Gastrocnemius medialis (tissue), 4 donors: ENCODE results near the gene ZNF366. TPM values are rescaled to one million over a fixed set of nuclear protein-coding genes. Genes with fewer than 3 reads are reported as not detected.

Source experiments
- ATAC-seq, 2 donors: fragments of 150-250 bp; one replicate each; pipeline ENCODE4 v1.9.1; 2016
- DNase-seq, 2 donors: peaks; one replicate each; pipeline ENCODE4 v3.0.0-alpha.2; 2019
- H3K27ac ChIP-seq, 4 donors: fragments of 200-600 bp; sonication (generic); 1 replicate in 1 of 4; 2 replicates in 3 of 4; pipeline ENCODE4 v1.5.1; 2016 to 2018; ENCODE audit warnings: mild to moderate bottlenecking in 2 of 4, moderate library complexity in 1 of 4
- H3K27me3 ChIP-seq, 3 donors: fragments of 200-600 bp; sonication (generic) in 2 of 3; 1 replicate in 1 of 3; 2 replicates in 2 of 3; pipeline versions ENCODE4 v1.5.1 to v1.6.0; 2016 to 2019; ENCODE audit warnings: mild to moderate bottlenecking in 1 of 3, moderate library complexity in 1 of 3
- H3K36me3 ChIP-seq, 2 donors: fragments of 200-600 bp; sonication (generic) in 1 of 2; one replicate each; pipeline ENCODE4 v1.5.1; 2017 to 2018
- H3K4me1 ChIP-seq, 2 donors: fragments of 200-600 bp; sonication (generic) in 1 of 2; one replicate each; pipeline ENCODE4 v1.5.1; 2016 to 2017; ENCODE audit warnings: mild to moderate bottlenecking in 2 of 2
- H3K4me3 ChIP-seq, 4 donors: fragments of 200-600 bp; sonication (generic) in 3 of 4; 1 replicate in 1 of 4; 2 replicates in 3 of 4; pipeline ENCODE4 v1.5.1; 2016 to 2019; ENCODE audit warnings: mild to moderate bottlenecking in 2 of 4
- H3K9me3 ChIP-seq, 3 donors: fragments of 200-600 bp; sonication (generic) in 2 of 3; 1 replicate in 1 of 3; 2 replicates in 2 of 3; pipeline ENCODE4 v1.5.1; 2016 to 2019
- CTCF ChIP-seq, 5 experiments: fragments of 450-650 bp in 3 of 5; fragments of 200-600 bp in 2 of 5; sonication (generic) in 2 of 5; IDR thresholded peaks in 4 of 5; conservative IDR thresholded peaks in 1 of 5; 1 replicate in 4 of 5; 2 replicates in 1 of 5; pipeline ENCODE4 v1.5.1; 2016 to 2019; ENCODE audit warnings: antibody characterized with exemption in 5 of 5, mild to moderate bottlenecking in 3 of 5, moderate library complexity in 3 of 5
- POLR2A ChIP-seq, 2 donors: fragments of 450-650 bp; IDR thresholded peaks; one replicate each; pipeline ENCODE4 v1.6.1; 2017; ENCODE audit warnings: antibody characterized with exemption in 2 of 2, mild to moderate bottlenecking in 2 of 2, moderate library complexity in 2 of 2
- in situ Hi-C, 4 donors: fragments of 200-750 bp; cut with MboI; loops; one replicate each; pipeline versions ENCODE4 v1.15.0 to v1.8.0; 2017; ENCODE audit warnings: low sequenced_read_pairs in 4 of 4
- intact Hi-C: fragments of 100-400 bp; cut with DNase I; formaldehyde crosslinking; loops from one replicate; pipeline ENCODE4 v1.15.1; 2023; ENCODE audit warnings: low total_unique reads
- total RNA-seq, 4 donors: library from RNA; depleted of rRNA; stranded (reverse); fragments of >200 nt; gene quantifications; one replicate each; pipeline versions ENCODE4 v1.1.0 to v1.2.3, GENCODE V29; 2016

The ZNF366 gene
- total RNA-seq, 4 donors from 2014 or later: 2.0 to 5.8 (median 3.0) TPM

GRCh38 chr5:72472666-72473422 lies 34.4 kb downstream of the ZNF366 start:
- in situ Hi-C loops: no loop called here

GRCh38 chr5:72472031-72472430 lies 35.2 kb downstream of the ZNF366 start:
- Histone ChIP-seq H3K36me3 (no peaks in the 10 kb centered on the region), H3K4me3 (no peak overlapping the region), H3K4me1 (peaks cover 14 to 20% of the 10 kb centered on the region in 2 donors), H3K27me3 (no peaks in the 10 kb centered on the region), H3K27ac (no peak overlapping the region), H3K9me3 (no peaks in the 10 kb centered on the region)
- in situ Hi-C loops: no loop called here
- ATAC-seq (no peak), DNase-seq (no peak)
- TF ChIP-seq CTCF (IDR thresholded peaks at IDR 0.05 in 4 of 5, conservative IDR thresholded peaks at IDR 0.05 in 1 of 5) (no peak), POLR2A (IDR thresholded peaks at IDR 0.05) (no peak)
- intact Hi-C loops: no loop called here

More at GRCh38 chr5:72472666-72473422, 34.4 kb downstream of the ZNF366 start:
- peaks cover 12 to 13% of the 10 kb centered on the region in 2 donors for H3K4me1 ChIP-seq
- intact Hi-C loops: no loop called here
- H3K9me3 ChIP-seq: no peaks in the 10 kb centered on the region
- no peak overlapping the region for H3K27ac ChIP-seq
- H3K4me3 ChIP-seq: no peak overlapping the region
- no peak for ATAC-seq
- no peaks in the 10 kb centered on the region for H3K36me3 ChIP-seq
- TF ChIP-seq CTCF (IDR thresholded peaks at IDR 0.05 in 4 of 5, conservative IDR thresholded peaks at IDR 0.05 in 1 of 5) (no peak), POLR2A (IDR thresholded peaks at IDR 0.05) (no peak)
- DNase-seq: no peak
- H3K27me3 ChIP-seq: no peaks in the 10 kb centered on the region

GRCh38 chr5:72470826-72471225 lies 36.4 kb downstream of the ZNF366 start:
- TF ChIP-seq POLR2A (IDR thresholded peaks at IDR 0.05): no peak
- TF ChIP-seq CTCF (IDR thresholded peaks at IDR 0.05 in 4 of 5, conservative IDR thresholded peaks at IDR 0.05 in 1 of 5): no peak
- DNase-seq (no peak), ATAC-seq (no peak)
- in situ Hi-C loops: no loop called here
- Histone ChIP-seq H3K4me1 (peaks cover 20 to 26% of the 10 kb centered on the region in 2 donors), H3K27ac (no peak overlapping the region), H3K36me3 (no peaks in the 10 kb centered on the region), H3K27me3 (no peaks in the 10 kb centered on the region), H3K9me3 (no peaks in the 10 kb centered on the region), H3K4me3 (no peak overlapping the region)
- intact Hi-C loops: no loop called here

- ATAC-seq: no peak
- peak overlapping the region in 3 of 4 donors; percentile 14 to 42 (median 32) for H3K27ac ChIP-seq
- no peaks in the 10 kb centered on the region for H3K36me3 ChIP-seq
- H3K4me1 ChIP-seq: peaks cover 41 to 47% of the 10 kb centered on the region in 2 donors
- no peak for TF ChIP-seq POLR2A (IDR thresholded peaks at IDR 0.05)
- no peak for TF ChIP-seq CTCF (IDR thresholded peaks at IDR 0.05 in 4 of 5, conservative IDR thresholded peaks at IDR 0.05 in 1 of 5)
- in situ Hi-C loops: no loop called here
- no peaks in the 10 kb centered on the region for H3K9me3 ChIP-seq
- no peak for DNase-seq
- H3K27me3 ChIP-seq: no peaks in the 10 kb centered on the region
- intact Hi-C loops: loop anchor here (5.0 kb wide), 1 partner anchor 34 kb away; no protein-coding TSS in a partner anchor
- no peak overlapping the region for H3K4me3 ChIP-seq
These were observed 38.6 kb downstream of the ZNF366 start for GRCh38 chr5:72468606-72469005.
